H9 (cell line): ENCODE results near the gene TSPAN17. TPM values are rescaled to one million over a fixed set of nuclear protein-coding genes. Genes with fewer than 3 reads are reported as not detected.
A peak's percentile ranks its signal among the peaks of the same experiment; 100 is the strongest.

Source experiments
- DNase-seq: peaks from one replicate; pipeline ENCODE4 v3.0.0-alpha.2; 2017
- H2AFZ ChIP-seq: one replicate; pipeline ENCODE4 v1.6.1; 2013; ENCODE audit warnings: mild to moderate bottlenecking, low read length, control low read depth, moderate library complexity
- H2AK5ac ChIP-seq: 2 replicates; pipeline ENCODE4 v1.6.1; 2013; ENCODE audit warnings: low read length, control low read depth, mixed read lengths; ENCODE audit not compliant: insufficient read length
- H2BK120ac ChIP-seq: one replicate; pipeline ENCODE4 v1.6.1; 2013; ENCODE audit warnings: low read depth, mild to moderate bottlenecking, low read length, control low read depth, inconsistent platforms; ENCODE audit not compliant: poor library complexity, severe bottlenecking
- H2BK12ac ChIP-seq: 2 replicates; pipeline ENCODE4 v1.6.1; 2013; ENCODE audit warnings: low read length, control low read depth, mixed read lengths, low read depth; ENCODE audit not compliant: insufficient read length
- H2BK15ac ChIP-seq: 2 replicates; pipeline ENCODE4 v1.6.1; 2013; ENCODE audit warnings: low read depth, low read length, control low read depth
- H2BK20ac ChIP-seq: one replicate; pipeline ENCODE4 v1.6.1; 2013; ENCODE audit warnings: low read depth, mild to moderate bottlenecking, low read length, control low read depth, inconsistent platforms; ENCODE audit not compliant: poor library complexity, severe bottlenecking
- H2BK5ac ChIP-seq: 2 replicates; pipeline ENCODE4 v1.6.1; 2013; ENCODE audit warnings: low read length, control low read depth, mixed read lengths; ENCODE audit not compliant: insufficient read length
- H3K14ac ChIP-seq: 2 replicates; pipeline ENCODE4 v1.6.1; 2013; ENCODE audit warnings: low read length, control low read depth; ENCODE audit not compliant: insufficient read depth
- H3K18ac ChIP-seq: 2 replicates; pipeline ENCODE4 v1.6.1; 2013; ENCODE audit warnings: low read depth, mild to moderate bottlenecking, mixed read lengths, low read length, control low read depth; ENCODE audit not compliant: insufficient read length
- H3K23ac ChIP-seq: 2 replicates; pipeline ENCODE4 v1.6.1; 2013; ENCODE audit warnings: low read length, control low read depth, mixed read lengths, low read depth; ENCODE audit not compliant: insufficient read length
- H3K23me2 ChIP-seq: 2 replicates; pipeline ENCODE4 v1.6.1; 2013; ENCODE audit warnings: low read depth, mild to moderate bottlenecking, mixed read lengths, low read length, control low read depth; ENCODE audit not compliant: insufficient read length, poor library complexity, severe bottlenecking
- H3K27ac ChIP-seq: 2 replicates; pipeline ENCODE4 v1.5.1; 2013; ENCODE audit warnings: low read length, control low read depth, mixed read lengths, low read depth; ENCODE audit not compliant: insufficient read length
- H3K27me3 ChIP-seq: 2 replicates; pipeline ENCODE4 v1.6.1; 2013; ENCODE audit warnings: low read length, control low read depth, inconsistent platforms; ENCODE audit not compliant: insufficient read depth
- H3K4ac ChIP-seq: 2 replicates; pipeline ENCODE4 v1.6.1; 2013; ENCODE audit warnings: low read depth, mild to moderate bottlenecking, control low read depth, inconsistent platforms, low read length, moderate library complexity
- H3K4me1 ChIP-seq: 2 replicates; pipeline ENCODE4 v1.6.1; 2013; ENCODE audit warnings: low read length, control low read depth, inconsistent platforms; ENCODE audit not compliant: insufficient read depth
- H3K4me2 ChIP-seq: 2 replicates; pipeline ENCODE4 v1.6.1; 2013; ENCODE audit warnings: low read length, control low read depth, mixed read lengths; ENCODE audit not compliant: insufficient read length, insufficient read depth
- H3K56ac ChIP-seq: 2 replicates; pipeline ENCODE4 v1.6.1; 2013; ENCODE audit warnings: low read depth, mild to moderate bottlenecking, mixed read lengths, low read length, control low read depth; ENCODE audit not compliant: insufficient read length
- H3K79me1 ChIP-seq: 2 replicates; pipeline ENCODE4 v1.6.1; 2013; ENCODE audit warnings: low read depth, mild to moderate bottlenecking, moderate library complexity, low read length, control low read depth, inconsistent platforms; ENCODE audit not compliant: insufficient read depth, poor library complexity, severe bottlenecking
- H3K79me2 ChIP-seq: 2 replicates; pipeline ENCODE4 v1.6.1; 2013; ENCODE audit warnings: low read length, control low read depth, inconsistent platforms; ENCODE audit not compliant: insufficient read depth
- H3K9ac ChIP-seq: 2 replicates; pipeline ENCODE4 v1.6.1; 2013; ENCODE audit warnings: low read length, control low read depth, mixed read lengths; ENCODE audit not compliant: insufficient read length; ENCODE audit errors: extremely low read depth
- H3K9me3 ChIP-seq: one replicate; pipeline ENCODE4 v1.6.1; 2013; ENCODE audit warnings: low read depth, low read length, inconsistent platforms; ENCODE audit not compliant: control insufficient read depth
- H3T11ph ChIP-seq: one replicate; pipeline ENCODE4 v1.6.1; 2013; ENCODE audit warnings: mild to moderate bottlenecking, low read length, control low read depth, inconsistent platforms
- H4K20me1 ChIP-seq: one replicate; pipeline ENCODE4 v1.6.1; 2013; ENCODE audit not compliant: control insufficient read depth, insufficient read length, insufficient read depth
- H4K5ac ChIP-seq: 2 replicates; pipeline ENCODE4 v1.6.1; 2013; ENCODE audit warnings: low read depth, mild to moderate bottlenecking, mixed read lengths, low read length, control low read depth; ENCODE audit not compliant: insufficient read length
- H4K8ac ChIP-seq: replicated peaks from 2 replicates; pipeline ENCODE4 v1.6.1; 2013; ENCODE audit warnings: low read length, control low read depth, mixed read lengths, low read depth; ENCODE audit not compliant: insufficient read length
- H4K91ac ChIP-seq: 2 replicates; pipeline ENCODE4 v1.6.1; 2013; ENCODE audit warnings: low read depth, mild to moderate bottlenecking, moderate library complexity, mixed read lengths, low read length, control low read depth; ENCODE audit not compliant: insufficient read length
- H3K27ac Mint-ChIP-seq, 3 experiments: 2 replicates in 2 of 3; 3 replicates in 1 of 3; pipeline ENCODE4 v1.8.0; 2020 to 2021; ENCODE audit warnings: mixed read lengths in 3 of 3, mild to moderate bottlenecking in 1 of 3, moderate library complexity in 1 of 3
- H3K27me3 Mint-ChIP-seq: 2 replicates; pipeline ENCODE4 v1.8.0; 2021; ENCODE audit warnings: low read depth, mild to moderate bottlenecking, moderate library complexity, mixed read lengths
- H3K36me3 Mint-ChIP-seq, 3 experiments: 2 replicates in 2 of 3; 3 replicates in 1 of 3; pipeline ENCODE4 v1.8.0; 2020 to 2021; ENCODE audit warnings: low read depth in 3 of 3, mixed read lengths in 3 of 3; ENCODE audit not compliant: insufficient read depth in 1 of 3
- H3K4me1 Mint-ChIP-seq, 2 experiments: 2 replicates each; pipeline ENCODE4 v1.8.0; 2020; ENCODE audit warnings: mixed read lengths in 2 of 2
- H3K4me3 Mint-ChIP-seq, 2 experiments: 2 replicates in 1 of 2; 3 replicates in 1 of 2; pipeline ENCODE4 v1.8.0; 2020 to 2021; ENCODE audit warnings: mild to moderate bottlenecking in 2 of 2, mixed read lengths in 2 of 2, moderate library complexity in 1 of 2
- H3K9me3 Mint-ChIP-seq, 2 experiments: 2 replicates in 1 of 2; 3 replicates in 1 of 2; pipeline ENCODE4 v1.8.0; 2020; ENCODE audit warnings: mild to moderate bottlenecking in 2 of 2, mixed read lengths in 2 of 2, moderate library complexity in 1 of 2
- WGBS: extraction: QIAGEN DNeasy Blood & Tissue Kit; methylation state at CpG from one replicate; pipeline ENCODE4 v1.1.7; 2013; ENCODE audit warnings: missing lambda C conversion rate, low lambda C conversion rate, mixed read lengths; ENCODE audit not compliant: insufficient read length; ENCODE audit errors: extremely low coverage; 5-methylcytosine and 5-hydroxymethylcytosine counted together
- total RNA-seq: library from RNA; stranded (reverse); gene quantifications from 2 replicates; pipeline ENCODE4 v1.2.1, GENCODE V29; 2021
- TF ChIP-seq, protein P1 (sequence below): fragments of 200-600 bp; sonication (generic); conservative IDR thresholded peaks from 3 replicates; pipeline ENCODE4 v1.8.0; 2021; ENCODE audit warnings: antibody characterized with exemption, mild to moderate bottlenecking

The TSPAN17 gene
- total RNA-seq, 1 experiment from 2014 or later = 46.8 TPM

DNA sequence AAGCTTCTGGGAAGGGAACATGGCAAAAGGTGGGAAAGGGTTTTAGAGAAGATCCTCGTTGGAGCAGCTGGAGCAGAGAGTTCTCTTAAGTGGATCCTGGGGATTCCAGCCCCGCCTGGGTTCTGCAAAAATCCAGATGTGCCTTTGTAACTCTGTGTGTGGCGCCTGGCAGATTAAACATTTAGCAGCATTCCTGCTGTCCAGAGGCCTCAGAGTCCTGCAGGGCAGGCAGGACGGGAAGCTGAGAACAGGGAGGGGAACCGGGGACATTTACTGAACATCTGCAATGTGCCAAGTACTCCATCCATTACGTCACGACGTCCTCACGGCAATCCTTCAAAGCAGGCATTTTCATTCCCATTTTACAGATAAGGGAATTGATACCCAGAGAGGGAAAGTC, 10.9 kb upstream of the TSPAN17 start:
- Histone ChIP-seq H3K4ac (no peak overlapping the region), H3K4me1 (no peaks in the 10 kb centered on the region; the same call in 1 of the 2 replicates), H4K20me1 (no peaks in the 10 kb centered on the region), H2BK5ac (no peak overlapping the region), H4K8ac (no peak overlapping the region), H2AK5ac (no peak overlapping the region), H2BK120ac (no peak overlapping the region), H3K79me1 (no peaks in the 10 kb centered on the region), H3K23ac (no peak overlapping the region), H3K27ac (no peak overlapping the region), H3K56ac (no peak overlapping the region), H3K27me3 (peaks cover 2% of the 10 kb centered on the region; the same call in 1 of the 2 replicates), H2AFZ (no peak overlapping the region), H3K18ac (no peak overlapping the region), H3K79me2 (no peaks in the 10 kb centered on the region), H3T11ph (no peak overlapping the region), H3K4me2 (no peak overlapping the region), H3K14ac (no peak overlapping the region), H3K9ac (no peak overlapping the region), H3K23me2 (no peaks in the 10 kb centered on the region), H3K9me3 (no peaks in the 10 kb centered on the region), H4K5ac (no peak overlapping the region), H4K91ac (no peak overlapping the region), H2BK12ac (no peak overlapping the region), H2BK15ac (no peak overlapping the region), H2BK20ac (no peak overlapping the region)
- Mint-ChIP-seq H3K36me3 (peaks cover 0 to 6% (median 2%) of the 10 kb centered on the region in 3 experiments; a peak in 4 of 7 replicates), H3K27ac (peak overlapping the region in 1 of 3 experiments; percentile 16; a peak in 1 of 7 replicates), H3K4me3 (no peak overlapping the region), H3K27me3 (peaks cover 46% of the 10 kb centered on the region), H3K9me3 (peaks cover 0 to 10% of the 10 kb centered on the region in 2 experiments; a peak in 3 of 5 replicates), H3K4me1 (peaks cover 38 to 47% of the 10 kb centered on the region in 2 experiments)
- no CpG with 5 or more reads among the region's 9 CpGs for WGBS
- no peak for DNase-seq
- TF ChIP-seq, protein P1, sequence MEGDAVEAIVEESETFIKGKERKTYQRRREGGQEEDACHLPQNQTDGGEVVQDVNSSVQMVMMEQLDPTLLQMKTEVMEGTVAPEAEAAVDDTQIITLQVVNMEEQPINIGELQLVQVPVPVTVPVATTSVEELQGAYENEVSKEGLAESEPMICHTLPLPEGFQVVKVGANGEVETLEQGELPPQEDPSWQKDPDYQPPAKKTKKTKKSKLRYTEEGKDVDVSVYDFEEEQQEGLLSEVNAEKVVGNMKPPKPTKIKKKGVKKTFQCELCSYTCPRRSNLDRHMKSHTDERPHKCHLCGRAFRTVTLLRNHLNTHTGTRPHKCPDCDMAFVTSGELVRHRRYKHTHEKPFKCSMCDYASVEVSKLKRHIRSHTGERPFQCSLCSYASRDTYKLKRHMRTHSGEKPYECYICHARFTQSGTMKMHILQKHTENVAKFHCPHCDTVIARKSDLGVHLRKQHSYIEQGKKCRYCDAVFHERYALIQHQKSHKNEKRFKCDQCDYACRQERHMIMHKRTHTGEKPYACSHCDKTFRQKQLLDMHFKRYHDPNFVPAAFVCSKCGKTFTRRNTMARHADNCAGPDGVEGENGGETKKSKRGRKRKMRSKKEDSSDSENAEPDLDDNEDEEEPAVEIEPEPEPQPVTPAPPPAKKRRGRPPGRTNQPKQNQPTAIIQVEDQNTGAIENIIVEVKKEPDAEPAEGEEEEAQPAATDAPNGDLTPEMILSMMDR = no peak
